Measurements from ENCODE around the gene PCDHGA11. TPM values are rescaled to one million over a fixed set of nuclear protein-coding genes. Genes with fewer than 3 reads are reported as not detected.

PCDHGA11 gene
- 6.7 and 7.5 TPM in 2 replicates for total RNA-seq

GRCh38 chr5:141420855-141421488, at the start of gene PCDHGA11:
Gene PCDHGA11, plus strand, starts transcription at chr5:141421051. Its CDS starts 177 bp downstream, at chr5:141421228.

GRCh38 chr5:141373673-141374317, 47.1 kb upstream of the PCDHGA11 start, which contains the start of gene PCDHGA6:
Gene PCDHGA6, plus strand, starts transcription at chr5:141373891. Its CDS starts 193 bp downstream, at chr5:141374084.

GRCh38 chr5:141382469-141383294, 38.2 kb upstream of the PCDHGA11 start, which contains the start of gene PCDHGA7:
Gene PCDHGA7, plus strand, starts transcription at chr5:141382742. Its CDS starts 158 bp downstream, at chr5:141382900.

GRCh38 chr5:141387557-141388311, 33.1 kb upstream of the PCDHGA11 start, which contains the start of gene PCDHGB4:
Gene PCDHGB4, plus strand, starts transcription at chr5:141387698. Its CDS starts 187 bp downstream, at chr5:141387885.

GRCh38 chr5:141392429-141393198, 28.2 kb upstream of the PCDHGA11 start, which contains the start of gene PCDHGA8:
Gene PCDHGA8, plus strand, starts transcription at chr5:141392633. Its CDS starts 181 bp downstream, at chr5:141392814.

GRCh38 chr5:141397756-141398551, 22.9 kb upstream of the PCDHGA11 start, which contains the start of gene PCDHGB5:
Gene PCDHGB5, plus strand, starts transcription at chr5:141397947. Its CDS starts 181 bp downstream, at chr5:141398128.

GRCh38 chr5:141402553-141403243, 18.2 kb upstream of the PCDHGA11 start, which contains the start of gene PCDHGA9:
Gene PCDHGA9, plus strand, starts transcription at chr5:141402778. Its CDS starts 175 bp downstream, at chr5:141402953.

GRCh38 chr5:141407790-141408505, 12.9 kb upstream of the PCDHGA11 start, which contains the start of gene PCDHGB6:
Gene PCDHGB6, plus strand, starts transcription at chr5:141408021. Its CDS starts 182 bp downstream, at chr5:141408203.

GRCh38 chr5:141412854-141413539, 7.9 kb upstream of the PCDHGA11 start, which contains the start of gene PCDHGA10:
Gene PCDHGA10, plus strand, starts transcription at chr5:141412987. Its CDS starts 189 bp downstream, at chr5:141413176.

GRCh38 chr5:141417494-141418172, 3.2 kb upstream of the PCDHGA11 start, which contains the start of gene PCDHGB7:
Gene PCDHGB7, plus strand, starts transcription at chr5:141417677. Its CDS starts 183 bp downstream, at chr5:141417860.

GRCh38 chr5:141430332-141431113, 9.7 kb downstream of the PCDHGA11 start, which contains the start of gene PCDHGA12:
Gene PCDHGA12, plus strand, starts transcription at chr5:141430507. Its CDS starts 253 bp downstream, at chr5:141430760.

Other genes with a start within 250 kb of the PCDHGA11 start
- 0.87 and 1.8 TPM in 2 replicates for gene PCDHB7, start 248.4 kb upstream of the PCDHGA11 start, total RNA-seq
- gene PCDHB8, start 243.3 kb upstream of the PCDHGA11 start, total RNA-seq: 0.43 and 0.65 TPM in 2 replicates
- 0.33 and 0.69 TPM in 2 replicates for gene PCDHB16, start 238.7 kb upstream of the PCDHGA11 start, total RNA-seq
- gene PCDHB9, start 233.9 kb upstream of the PCDHGA11 start, total RNA-seq: 0.22 and 0.26 TPM in 2 replicates
- gene PCDHB10, start 228.7 kb upstream of the PCDHGA11 start, total RNA-seq: 0.98 and 1.0 TPM in 2 replicates
- gene PCDHB11, start 221.4 kb upstream of the PCDHGA11 start, total RNA-seq: 0.43 and 0.77 TPM in 2 replicates
- 0.33 and 0.60 TPM in 2 replicates for gene PCDHB12, start 212.3 kb upstream of the PCDHGA11 start, total RNA-seq
- 1.1 and 1.3 TPM in 2 replicates for gene PCDHB13, start 207.1 kb upstream of the PCDHGA11 start, total RNA-seq
- 0.86 and 0.98 TPM in 2 replicates for gene PCDHB14, start 197.7 kb upstream of the PCDHGA11 start, total RNA-seq
- 0.43 and 0.86 TPM in 2 replicates for gene PCDHB15, start 175.7 kb upstream of the PCDHGA11 start, total RNA-seq
- gene SLC25A2, start 117.0 kb upstream of the PCDHGA11 start, total RNA-seq: 0.09 and 0.22 TPM in 2 replicates
- 78.7 and 81.5 TPM in 2 replicates for gene TAF7, start 100.3 kb upstream of the PCDHGA11 start, total RNA-seq
- 0.34 and 0.43 TPM in 2 replicates for gene PCDHGA1, start 90.5 kb upstream of the PCDHGA11 start, total RNA-seq
- 0.86 and 1.1 TPM in 2 replicates for gene PCDHGA2, start 82.3 kb upstream of the PCDHGA11 start, total RNA-seq
- gene PCDHGA3, start 77.2 kb upstream of the PCDHGA11 start, total RNA-seq: 0.54 and 0.69 TPM in 2 replicates
- 0.76 and 1.6 TPM in 2 replicates for gene PCDHGB1, start 71.0 kb upstream of the PCDHGA11 start, total RNA-seq
- gene PCDHGA4, start 66.0 kb upstream of the PCDHGA11 start, total RNA-seq: 2.0 and 2.6 TPM in 2 replicates
- 1.3 and 2.7 TPM in 2 replicates for gene PCDHGB2, start 61.1 kb upstream of the PCDHGA11 start, total RNA-seq
- gene PCDHGA5, start 56.9 kb upstream of the PCDHGA11 start, total RNA-seq: 0.43 and 0.77 TPM in 2 replicates
- 2.6 and 4.3 TPM in 2 replicates for gene PCDHGB3, start 50.8 kb upstream of the PCDHGA11 start, total RNA-seq
- gene PCDHGA6, start 47.2 kb upstream of the PCDHGA11 start, total RNA-seq: 2.4 and 2.9 TPM in 2 replicates
- 0.65 and 1.4 TPM in 2 replicates for gene PCDHGA7, start 38.3 kb upstream of the PCDHGA11 start, total RNA-seq
- gene PCDHGB4, start 33.4 kb upstream of the PCDHGA11 start, total RNA-seq: 6.7 and 11.3 TPM in 2 replicates
- 0.54 and 1.5 TPM in 2 replicates for gene PCDHGA8, start 28.4 kb upstream of the PCDHGA11 start, total RNA-seq
- gene PCDHGB5, start 23.1 kb upstream of the PCDHGA11 start, total RNA-seq: 8.3 and 11.8 TPM in 2 replicates
- 2.0 and 3.2 TPM in 2 replicates for gene PCDHGA9, start 18.3 kb upstream of the PCDHGA11 start, total RNA-seq
- 2.1 and 3.7 TPM in 2 replicates for gene PCDHGB6, start 13.0 kb upstream of the PCDHGA11 start, total RNA-seq
- gene PCDHGA10, start 8.1 kb upstream of the PCDHGA11 start, total RNA-seq: 5.2 and 6.0 TPM in 2 replicates
- gene PCDHGB7, start 3.4 kb upstream of the PCDHGA11 start, total RNA-seq: 10.9 and 11.5 TPM in 2 replicates
- gene PCDHGA12, start 9.5 kb downstream of the PCDHGA11 start, total RNA-seq: 1.5 and 4.9 TPM in 2 replicates
- 17.4 and 20.5 TPM in 2 replicates for gene PCDHGC3, start 54.9 kb downstream of the PCDHGA11 start, total RNA-seq
- gene PCDHGC4, start 64.0 kb downstream of the PCDHGA11 start, total RNA-seq: 0.65 and 0.95 TPM in 2 replicates
- gene PCDHGC5, start 68.0 kb downstream of the PCDHGA11 start, total RNA-seq: 0.33 and 0.52 TPM in 2 replicates
- gene DIAPH1, start 197.9 kb downstream of the PCDHGA11 start, total RNA-seq: 33.9 and 38.7 TPM in 2 replicates
- 55.4 and 56.6 TPM in 2 replicates for gene HDAC3, start 215.8 kb downstream of the PCDHGA11 start, total RNA-seq
- gene RELL2, start 215.9 kb downstream of the PCDHGA11 start, total RNA-seq: 4.7 and 7.3 TPM in 2 replicates
- gene FCHSD1, start 230.4 kb downstream of the PCDHGA11 start, total RNA-seq: 13.0 and 15.6 TPM in 2 replicates